Epithelial cell of alveolus of lung (primary cell): ENCODE results near the gene TWNK. TPM values are rescaled to one million over a fixed set of nuclear protein-coding genes. Genes with fewer than 3 reads are reported as not detected.

Experiments used
- total RNA-seq: library from RNA; depleted of rRNA; stranded (reverse); fragments of >200 nt; gene quantifications from 2 replicates; pipeline ENCODE4 v1.2.1, GENCODE V29; 2015

The TWNK gene
- total RNA-seq = 8.4 and 12.4 TPM in 2 replicates

DNA sequence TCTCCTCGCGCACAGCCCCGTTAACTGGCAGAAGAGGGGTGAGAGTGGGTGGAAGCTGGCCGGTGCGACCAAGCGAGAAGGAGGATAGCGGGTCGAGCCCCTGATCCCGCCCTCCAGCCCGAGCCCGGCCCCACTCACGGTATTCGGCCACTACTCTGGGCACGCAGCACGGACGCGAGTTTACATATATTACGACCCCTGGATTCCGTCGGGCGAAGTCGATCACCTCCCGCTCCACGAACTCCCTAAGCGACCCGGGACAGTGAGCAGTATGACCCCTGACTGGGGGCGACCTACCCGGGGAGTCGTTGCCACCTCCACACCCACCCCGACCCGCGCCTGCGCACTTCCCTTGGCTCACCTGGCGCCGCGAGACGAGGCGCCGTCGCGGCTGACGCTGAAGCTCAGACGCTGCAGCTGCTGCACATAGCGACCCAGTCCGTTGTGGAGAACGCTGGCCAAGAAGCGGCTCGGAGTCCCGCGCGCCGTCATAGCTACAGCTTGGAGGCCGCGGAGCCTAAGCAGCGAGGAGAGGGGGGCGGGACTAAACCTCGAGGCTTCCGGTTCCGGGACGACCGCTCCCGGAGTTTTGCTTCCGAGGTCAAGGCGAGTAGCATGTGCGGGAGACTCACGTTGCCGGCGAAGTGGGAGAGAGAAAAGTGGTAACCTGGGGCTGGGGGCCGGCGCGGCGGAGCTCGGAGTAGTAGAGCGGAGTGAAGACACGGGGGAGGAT lies at the start of gene TWNK, which contains the start of gene MRPL43:
TSS of gene TWNK (plus strand) at position 592 of the 733 bp plus-strand sequence. CDS start 668 bp downstream, outside the sequence.
TSS of gene MRPL43 (minus strand) at position 546 of the 733 bp plus-strand sequence. CDS start at position 492, 54 bp downstream.

GRCh38 chr10:100969187-100970075 lies 17.9 kb upstream of the TWNK start, which contains the start of gene SEMA4G:
SEMA4G (plus strand) TSS chr10:100969504; CDS start chr10:100972913, 3,409 bp downstream.

GRCh38 chr10:100999742-101000126 lies 12.4 kb downstream of the TWNK start, which contains the start of gene LZTS2:
LZTS2 (plus strand) TSS chr10:100999808; CDS start chr10:101002539, 2,731 bp downstream.

GRCh38 chr10:101031128-101031795 lies 43.9 kb downstream of the TWNK start, which contains the start of the genes PDZD7 and SFXN3:
PDZD7 (minus strand) TSS chr10:101031129; CDS start chr10:101030219, 910 bp downstream.
SFXN3 (plus strand) TSS chr10:101031234; CDS start chr10:101034695, 3,461 bp downstream.

Other genes starting within 250 kb of the TWNK start
- gene PAX2, start 242.0 kb upstream of the TWNK start, total RNA-seq = not detected in 2 replicates
- 22.5 and 23.1 TPM in 2 replicates for gene SLF2, start 74.6 kb upstream of the TWNK start, total RNA-seq
- gene SEMA4G, start 18.0 kb upstream of the TWNK start, total RNA-seq = 2.8 and 6.1 TPM in 2 replicates
- 83.3 and 101 TPM in 2 replicates for gene MRPL43, start within 50 bp of the TWNK start, total RNA-seq
- gene LZTS2, start 12.3 kb downstream of the TWNK start, total RNA-seq = 74.2 and 138 TPM in 2 replicates
- 0.40 and 0.91 TPM in 2 replicates for gene PDZD7, start 43.6 kb downstream of the TWNK start, total RNA-seq
- 16.4 and 54.9 TPM in 2 replicates for gene SFXN3, start 43.7 kb downstream of the TWNK start, total RNA-seq
- 14.1 and 67.5 TPM in 2 replicates for gene KAZALD1, start 74.4 kb downstream of the TWNK start, total RNA-seq
- gene TLX1, start 143.8 kb downstream of the TWNK start, total RNA-seq = not detected in 2 replicates
- not detected in 2 replicates for gene LBX1, start 241.9 kb downstream of the TWNK start, total RNA-seq